HG02885 (cell line): ENCODE data around the gene QSOX2.

ENCODE experiments used
- ATAC-seq: cut with Tn5 transposase; IDR thresholded peaks from one replicate; pipeline ENCODE4 v1.9.1; 2021; ENCODE audit warnings: mild to moderate bottlenecking; ENCODE audit not compliant: unreplicated experiment, poor library complexity

Gene QSOX2

GRCh38 chr9:136254381-136255165 lies 9.0 kb upstream of the QSOX2 start:
- ATAC-seq: no peak

- ATAC-seq: no peak
Measured at GRCh38 chr9:136253246-136254130, 7.9 kb upstream of the QSOX2 start.

- no peak for ATAC-seq
Measured at GRCh38 chr9:136252846-136253245, 7.2 kb upstream of the QSOX2 start.

GRCh38 chr9:136252281-136252680 lies 6.7 kb upstream of the QSOX2 start:
- ATAC-seq: no peak

GRCh38 chr9:136251264-136252115 lies 5.9 kb upstream of the QSOX2 start:
- no peak for ATAC-seq

GRCh38 chr9:136250676-136251075 lies 5.1 kb upstream of the QSOX2 start:
- ATAC-seq: no peak

- no peak for ATAC-seq
Measured at GRCh38 chr9:136249877-136250559, 4.4 kb upstream of the QSOX2 start.

- no peak for ATAC-seq
Measured at GRCh38 chr9:136248951-136249876, 3.6 kb upstream of the QSOX2 start.

- no peak for ATAC-seq
Measured at GRCh38 chr9:136247947-136248637, 2.5 kb upstream of the QSOX2 start.

- no peak for ATAC-seq
Measured at GRCh38 chr9:136247551-136247916, 1.9 kb upstream of the QSOX2 start.

- ATAC-seq: no peak
Measured at GRCh38 chr9:136246849-136247550, 1.4 kb upstream of the QSOX2 start.

- ATAC-seq: no peak
Measured at GRCh38 chr9:136244969-136245218, 718 bp downstream of the QSOX2 start.

GRCh38 chr9:136244122-136244968 lies 1.3 kb downstream of the QSOX2 start:
- ATAC-seq: peak; percentile 38

GRCh38 chr9:136243631-136244030 lies 2.0 kb downstream of the QSOX2 start:
- ATAC-seq: no peak

- ATAC-seq: no peak
Measured at GRCh38 chr9:136242918-136243525, 2.6 kb downstream of the QSOX2 start.

GRCh38 chr9:136242248-136242647 lies 3.4 kb downstream of the QSOX2 start:
- no peak for ATAC-seq

- no peak for ATAC-seq
Measured at GRCh38 chr9:136241542-136241941, 4.1 kb downstream of the QSOX2 start.
